HG02943 (cell line): ENCODE measurements around the gene TP73.

ENCODE experiments used
- ATAC-seq: cut with Tn5 transposase; IDR thresholded peaks from one replicate; pipeline ENCODE4 v1.9.1; 2021; ENCODE audit warnings: mild to moderate bottlenecking, low read depth, moderate library complexity; ENCODE audit not compliant: unreplicated experiment

The TP73 gene

GRCh38 chr1:3681898-3682806, 29.8 kb downstream of the TP73 start:
- ATAC-seq, result no peak

- no peak for ATAC-seq
Observed at GRCh38 chr1:3683197-3683596, 30.9 kb downstream of the TP73 start.

- ATAC-seq, result no peak
Observed at GRCh38 chr1:3683992-3684391, 31.7 kb downstream of the TP73 start.

- ATAC-seq, result no peak
Observed at GRCh38 chr1:3685222-3685621, 32.9 kb downstream of the TP73 start.

- no peak for ATAC-seq
Observed at GRCh38 chr1:3685906-3686305, 33.6 kb downstream of the TP73 start.

GRCh38 chr1:3687504-3687903, 35.2 kb downstream of the TP73 start:
- ATAC-seq, result no peak

GRCh38 chr1:3688356-3689137, 36.2 kb downstream of the TP73 start:
- no peak for ATAC-seq

GRCh38 chr1:3689138-3689750, 36.9 kb downstream of the TP73 start:
- no peak for ATAC-seq

- no peak for ATAC-seq
Observed at GRCh38 chr1:3690282-3691065, 38.2 kb downstream of the TP73 start.

GRCh38 chr1:3691421-3692204, 39.3 kb downstream of the TP73 start:
- ATAC-seq, result no peak

- ATAC-seq, result no peak
Observed at GRCh38 chr1:3692598-3692997, 40.3 kb downstream of the TP73 start.

- ATAC-seq, result no peak
Observed at GRCh38 chr1:3693321-3693720, 41.0 kb downstream of the TP73 start.

GRCh38 chr1:3695326-3696217, 43.3 kb downstream of the TP73 start:
- ATAC-seq, result no peak

- ATAC-seq, result no peak
Observed at GRCh38 chr1:3696689-3697088, 44.4 kb downstream of the TP73 start.

GRCh38 chr1:3697104-3697503, 44.8 kb downstream of the TP73 start:
- ATAC-seq, result no peak

- no peak for ATAC-seq
Observed at GRCh38 chr1:3697810-3698209, 45.5 kb downstream of the TP73 start.

- ATAC-seq, result no peak
Observed at GRCh38 chr1:3698660-3699408, 46.5 kb downstream of the TP73 start.

- ATAC-seq, result no peak
Observed at GRCh38 chr1:3699596-3699995, 47.3 kb downstream of the TP73 start.
